NB4 (cell line): ENCODE data around the gene MTMR3.

Experiments used
- DNase-seq: peaks from one replicate; pipeline ENCODE4 v3.0.0; 2010; ENCODE audit warnings: low read depth
- H3K4me3 ChIP-seq: one replicate; pipeline ENCODE4 v1.5.1; 2011; ENCODE audit warnings: mild to moderate bottlenecking, low read depth, low read length, moderate library complexity
- MYC ChIP-seq: IDR thresholded peaks from 2 replicates; pipeline ENCODE4 v1.6.1; 2011; ENCODE audit warnings: low read depth, low read length
- POLR2A ChIP-seq: IDR thresholded peaks from 2 replicates; pipeline ENCODE4 v1.6.1; 2011; ENCODE audit warnings: mild to moderate bottlenecking; ENCODE audit not compliant: insufficient read length; ENCODE audit errors: extremely low read depth
- TF ChIP-seq, protein P1 (sequence below): IDR thresholded peaks from 2 replicates; pipeline ENCODE4 v1.6.1; 2011; ENCODE audit warnings: low read depth, low read length
- TF ChIP-seq, protein P2 (sequence below): IDR thresholded peaks from one replicate; pipeline ENCODE4 v1.5.1; 2012; ENCODE audit warnings: low read depth, low read length

MTMR3 gene

GRCh38 chr22:30074147-30074546 is 191.2 kb downstream of the MTMR3 start:
- no peak for DNase-seq
- H3K4me3 ChIP-seq = no peak overlapping the region
- TF ChIP-seq, protein P1, sequence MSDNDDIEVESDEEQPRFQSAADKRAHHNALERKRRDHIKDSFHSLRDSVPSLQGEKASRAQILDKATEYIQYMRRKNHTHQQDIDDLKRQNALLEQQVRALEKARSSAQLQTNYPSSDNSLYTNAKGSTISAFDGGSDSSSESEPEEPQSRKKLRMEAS = no peak
- TF ChIP-seq, protein P2, sequence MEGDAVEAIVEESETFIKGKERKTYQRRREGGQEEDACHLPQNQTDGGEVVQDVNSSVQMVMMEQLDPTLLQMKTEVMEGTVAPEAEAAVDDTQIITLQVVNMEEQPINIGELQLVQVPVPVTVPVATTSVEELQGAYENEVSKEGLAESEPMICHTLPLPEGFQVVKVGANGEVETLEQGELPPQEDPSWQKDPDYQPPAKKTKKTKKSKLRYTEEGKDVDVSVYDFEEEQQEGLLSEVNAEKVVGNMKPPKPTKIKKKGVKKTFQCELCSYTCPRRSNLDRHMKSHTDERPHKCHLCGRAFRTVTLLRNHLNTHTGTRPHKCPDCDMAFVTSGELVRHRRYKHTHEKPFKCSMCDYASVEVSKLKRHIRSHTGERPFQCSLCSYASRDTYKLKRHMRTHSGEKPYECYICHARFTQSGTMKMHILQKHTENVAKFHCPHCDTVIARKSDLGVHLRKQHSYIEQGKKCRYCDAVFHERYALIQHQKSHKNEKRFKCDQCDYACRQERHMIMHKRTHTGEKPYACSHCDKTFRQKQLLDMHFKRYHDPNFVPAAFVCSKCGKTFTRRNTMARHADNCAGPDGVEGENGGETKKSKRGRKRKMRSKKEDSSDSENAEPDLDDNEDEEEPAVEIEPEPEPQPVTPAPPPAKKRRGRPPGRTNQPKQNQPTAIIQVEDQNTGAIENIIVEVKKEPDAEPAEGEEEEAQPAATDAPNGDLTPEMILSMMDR = no peak
- no peak for TF ChIP-seq MYC
- no peak for TF ChIP-seq POLR2A

GRCh38 chr22:30074994-30075393 is 192.0 kb downstream of the MTMR3 start:
- H3K4me3 ChIP-seq = no peak overlapping the region
- TF ChIP-seq, protein P2 = no peak
- TF ChIP-seq, protein P1 = no peak
- TF ChIP-seq MYC (no peak), POLR2A (no peak)
- no peak for DNase-seq

- H3K4me3 ChIP-seq = no peak overlapping the region
- DNase-seq = no peak
- TF ChIP-seq, protein P2 = no peak
- TF ChIP-seq, protein P1 = no peak
- TF ChIP-seq MYC = no peak
- TF ChIP-seq POLR2A = no peak
Measured at GRCh38 chr22:30077279-30077880, 194.4 kb downstream of the MTMR3 start.

DNA sequence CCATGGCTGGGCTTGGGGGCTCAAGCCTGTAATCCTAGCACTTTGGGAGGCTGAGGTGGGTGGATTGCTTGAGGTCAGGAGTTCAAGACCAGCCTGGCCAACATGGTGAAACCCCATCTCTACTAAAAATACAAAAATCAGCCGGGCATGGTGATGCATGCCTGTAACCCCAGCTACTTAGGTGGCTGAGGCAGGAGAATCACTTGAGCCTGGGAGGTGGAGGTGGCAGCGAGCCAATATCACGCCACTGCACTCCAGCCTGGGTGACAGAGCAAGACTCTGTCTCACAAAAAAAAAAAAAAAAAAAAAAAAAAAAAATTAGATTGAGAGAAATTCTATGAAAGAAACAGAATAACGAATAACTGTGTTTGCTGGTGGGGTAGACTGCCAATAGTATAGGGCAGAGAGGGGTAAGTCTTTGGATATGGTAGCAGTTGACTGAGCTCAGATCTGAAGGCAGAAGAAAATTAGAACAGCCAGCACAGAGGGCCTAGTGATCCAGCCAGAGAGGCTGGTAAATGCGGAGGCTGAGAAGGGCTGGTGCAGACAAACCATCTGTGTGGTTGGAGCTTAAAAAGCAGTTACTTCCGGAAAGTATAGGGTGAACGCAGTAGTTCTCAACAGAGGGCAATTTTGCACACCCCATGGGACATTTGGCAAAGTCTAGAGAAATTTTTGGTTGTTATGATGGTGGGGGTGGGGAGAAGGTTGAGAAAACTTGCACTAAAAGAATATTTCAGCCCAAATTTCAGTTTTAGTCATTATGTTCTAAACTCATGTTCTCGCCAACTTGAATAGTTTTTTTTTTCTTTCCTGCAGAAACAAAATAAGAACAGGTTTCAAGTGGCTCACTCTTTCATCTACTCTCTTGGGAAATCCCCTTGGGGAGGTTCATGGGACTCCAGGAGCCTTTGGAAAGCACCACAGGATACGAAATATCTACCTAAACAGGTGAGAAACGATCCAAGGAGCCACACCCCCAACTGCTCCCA is 195.6 kb downstream of the MTMR3 start:
- TF ChIP-seq POLR2A (no peak), MYC (no peak)
- TF ChIP-seq, protein P1 = no peak
- TF ChIP-seq, protein P2 = no peak
- no peak overlapping the region for H3K4me3 ChIP-seq
- peak; percentile 74 for DNase-seq

- no peak within 1 kb of the TSS for H3K4me3 ChIP-seq
- TF ChIP-seq POLR2A (no peak), MYC (no peak)
- TF ChIP-seq, protein P2 = no peak
- TF ChIP-seq, protein P1 = no peak
- no peak for DNase-seq
Measured at GRCh38 chr22:30079952-30080533, 197.1 kb downstream of the MTMR3 start, which contains the start of gene HORMAD2. TSS of gene HORMAD2 (plus strand) at chr22:30080464. CDS start at chr22:30093953, 13,489 bp downstream.
